H1 (cell line): Measurements from ENCODE around the gene ADAT3. TPM values are rescaled to one million over a fixed set of nuclear protein-coding genes. Genes with fewer than 3 reads are reported as not detected.

Experiments
- CHD7 ChIP-seq: fragments of 300-600 bp; sonication (generic); IDR thresholded peaks from 2 replicates; pipeline ENCODE4 v1.7.1; 2012; ENCODE audit warnings: low read length, moderate library complexity, mild to moderate bottlenecking, inconsistent platforms; ENCODE audit not compliant: insufficient replicate concordance
- TEAD4 ChIP-seq: IDR thresholded peaks from 2 replicates; pipeline ENCODE4 v1.6.1; 2012; ENCODE audit warnings: low read depth, low read length, inconsistent platforms, mixed read lengths
- YY1 ChIP-seq: IDR thresholded peaks from 2 replicates; pipeline ENCODE4 v1.6.1; 2011; ENCODE audit warnings: low read depth, mild to moderate bottlenecking, low read length
- polyA plus RNA-seq, 7 experiments: library from polyadenylated mRNA; depleted of rRNA in 3 of 7; stranded (reverse) in 5 of 7; unstranded in 2 of 7; fragments of >200 nt in 5 of 7; fragments of 200-250 nt in 2 of 7; gene quantifications; 1 replicate in 5 of 7; 2 replicates in 1 of 7; 4 replicates in 1 of 7; pipeline versions ENCODE4 v1.2.1 to v1.2.3, GENCODE V29; 2011 to 2013; ENCODE audit warnings: missing spikeins in 2 of 7, mixed read lengths in 2 of 7
- total RNA-seq: library from RNA; stranded (reverse); fragmentation: NEBNext Ultra II Directional; extraction: Animal tissue kit (Norgen Biotek cat#: 25700); gene quantifications from 2 replicates; pipeline ENCODE4 v1.2.1, GENCODE V29; 2021

Gene ADAT3
- total and polyA plus RNA-seq, 2 of the 8 experiments (the other 6 are each of a cell fraction or from before 2014, with no cell fraction given) = 5.4 to 10.8 TPM

GRCh38 chr19:1942078-1942933 lies 37.1 kb downstream of the ADAT3 start (continued):
- no peak for TF ChIP-seq CHD7
- no peak for TF ChIP-seq YY1
- no peak for TF ChIP-seq TEAD4
